Fibroblast of skin of scalp (primary cell): ENCODE results near the gene RTBDN.
"Not testable (repeated sequence)": the region's sequence is repeated elsewhere in the genome, so short reads cannot be mapped to it uniquely, and the experiment has no call there.

Source experiments
- DNase-seq: peaks from one replicate; pipeline ENCODE4 v3.0.0-alpha.2; 2013

Gene RTBDN

GRCh38 chr19:12817810-12818209, 16.6 kb downstream of the RTBDN start:
- DNase-seq: not testable (repeated sequence)

- not testable (repeated sequence) for DNase-seq
Measured at GRCh38 chr19:12817188-12817587, 17.2 kb downstream of the RTBDN start.

GRCh38 chr19:12815088-12815487, 19.3 kb downstream of the RTBDN start:
- no peak for DNase-seq

- peak; percentile 91 for DNase-seq
Measured at GRCh38 chr19:12806242-12807081, 27.9 kb downstream of the RTBDN start, which contains the start of gene RNASEH2A. Gene RNASEH2A (plus strand): TSS chr19:12806584. CDS start chr19:12806674, 90 bp downstream.

- no peak for DNase-seq
Measured at GRCh38 chr19:12804051-12804450, 30.3 kb downstream of the RTBDN start.

DNA sequence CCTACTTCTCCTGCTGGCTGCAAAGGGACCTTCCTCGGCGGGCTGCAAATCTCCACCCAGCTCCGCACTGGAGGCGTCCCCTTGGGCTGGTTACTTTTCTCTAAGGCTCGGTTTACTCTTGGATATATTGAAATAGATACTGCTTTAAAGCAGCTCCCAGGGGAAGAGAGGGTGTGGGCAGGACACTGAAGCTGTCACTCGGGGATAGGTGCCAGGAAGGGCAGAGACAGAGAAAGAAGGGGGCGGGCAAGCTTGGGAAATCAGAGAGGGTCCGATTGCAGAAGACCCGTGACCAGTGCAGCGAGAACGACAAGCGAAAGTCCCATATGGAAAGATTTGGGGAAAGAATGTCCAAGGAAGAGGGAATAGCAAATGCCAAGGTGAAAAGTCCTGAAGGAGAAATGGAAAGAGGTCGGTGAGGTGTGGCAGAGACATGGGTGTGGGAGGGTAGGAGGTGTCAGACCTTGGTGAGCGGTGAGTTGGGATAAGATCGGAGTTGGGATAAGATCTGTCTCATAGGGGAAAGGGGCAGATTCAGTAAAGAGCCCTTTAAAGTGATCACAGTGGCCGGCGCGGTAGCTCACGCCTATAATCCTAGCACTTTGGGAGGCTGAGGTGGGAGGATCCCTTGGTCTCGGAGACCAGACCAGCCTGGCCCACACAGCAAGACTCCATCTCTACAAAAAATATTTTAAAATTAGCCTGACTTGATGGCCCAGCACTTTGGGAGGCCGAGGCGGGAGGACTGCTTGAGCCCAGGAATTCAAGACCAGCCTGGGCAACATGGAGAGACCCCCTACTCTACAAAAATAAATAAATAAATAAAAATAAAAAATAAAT, 31.9 kb downstream of the RTBDN start:
- DNase-seq: no peak

GRCh38 chr19:12801466-12802266, 32.7 kb downstream of the RTBDN start, which contains the start of the genes PRDX2 and THSD8:
Gene PRDX2 (minus strand): TSS chr19:12801800. CDS start chr19:12801261, 539 bp downstream.
Gene THSD8 (plus strand): TSS chr19:12802069. CDS start chr19:12802072, 3 bp downstream.
- peak; percentile 54 for DNase-seq

DNA sequence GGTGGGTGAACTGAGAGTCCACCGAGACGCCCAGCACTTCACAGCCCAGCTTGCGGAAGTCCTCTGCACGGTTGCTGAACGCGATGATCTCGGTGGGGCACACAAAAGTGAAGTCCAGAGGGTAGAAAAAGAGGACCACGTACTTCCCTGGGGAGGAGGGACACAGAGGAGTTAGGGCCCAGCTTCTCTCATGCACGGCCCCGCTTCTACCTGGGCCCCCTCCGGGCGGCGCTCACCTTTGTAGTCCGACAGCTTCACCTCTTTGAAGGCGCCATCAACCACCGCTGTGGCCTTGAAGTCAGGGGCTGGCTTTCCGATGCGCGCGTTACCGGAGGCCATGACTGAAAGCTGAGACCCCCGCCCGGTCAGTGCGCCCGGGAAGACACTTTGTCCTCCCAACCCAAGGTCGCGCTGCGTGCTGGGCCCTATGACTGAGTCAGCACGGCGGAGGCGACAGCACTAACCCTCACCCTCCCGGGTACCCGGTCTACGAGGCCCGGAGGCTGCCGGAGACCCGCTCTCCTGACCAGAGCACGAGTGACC, 33.4 kb downstream of the RTBDN start:
- no peak for DNase-seq

DNA sequence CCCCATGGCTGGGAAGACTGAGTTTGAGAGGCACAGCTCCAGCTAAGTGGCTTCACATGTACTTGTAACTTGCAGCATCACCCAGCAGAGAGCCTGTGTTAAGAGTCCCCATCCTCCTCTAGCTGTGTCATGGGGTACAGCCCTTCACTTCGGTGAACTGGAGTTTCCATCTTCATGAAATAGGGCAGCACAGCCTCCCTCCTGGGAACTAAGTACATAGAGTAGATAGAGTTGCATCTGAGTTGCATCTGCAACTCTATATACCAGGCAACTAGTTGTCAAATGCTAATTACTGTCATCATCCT, 34.0 kb downstream of the RTBDN start:
- DNase-seq: no peak

- DNase-seq: no peak
Measured at GRCh38 chr19:12799742-12800465, 34.5 kb downstream of the RTBDN start.

GRCh38 chr19:12797607-12798006, 36.8 kb downstream of the RTBDN start:
- not testable (repeated sequence) for DNase-seq

DNA sequence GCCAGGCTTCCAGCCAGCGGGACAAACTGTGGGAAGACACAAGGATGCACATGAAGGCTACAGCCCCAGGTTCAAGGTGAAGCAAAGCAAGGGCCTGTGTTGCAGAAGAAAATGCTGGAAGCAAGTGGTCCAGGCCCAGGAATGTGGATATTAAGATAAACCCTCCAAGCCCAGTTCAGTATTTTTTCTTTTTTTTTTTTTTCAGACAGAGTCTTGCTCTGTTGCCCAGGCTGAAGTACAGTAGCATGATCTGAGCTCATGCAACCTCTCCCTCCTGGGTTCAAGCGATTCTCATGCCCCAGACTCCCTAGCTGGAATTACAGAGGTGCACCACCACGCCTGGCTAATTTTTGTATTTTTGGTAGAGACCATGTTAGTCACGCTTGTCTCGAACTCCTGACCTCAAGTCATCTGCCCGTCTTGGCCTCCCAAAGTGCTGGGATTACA, 37.2 kb downstream of the RTBDN start:
- no peak for DNase-seq

DNA sequence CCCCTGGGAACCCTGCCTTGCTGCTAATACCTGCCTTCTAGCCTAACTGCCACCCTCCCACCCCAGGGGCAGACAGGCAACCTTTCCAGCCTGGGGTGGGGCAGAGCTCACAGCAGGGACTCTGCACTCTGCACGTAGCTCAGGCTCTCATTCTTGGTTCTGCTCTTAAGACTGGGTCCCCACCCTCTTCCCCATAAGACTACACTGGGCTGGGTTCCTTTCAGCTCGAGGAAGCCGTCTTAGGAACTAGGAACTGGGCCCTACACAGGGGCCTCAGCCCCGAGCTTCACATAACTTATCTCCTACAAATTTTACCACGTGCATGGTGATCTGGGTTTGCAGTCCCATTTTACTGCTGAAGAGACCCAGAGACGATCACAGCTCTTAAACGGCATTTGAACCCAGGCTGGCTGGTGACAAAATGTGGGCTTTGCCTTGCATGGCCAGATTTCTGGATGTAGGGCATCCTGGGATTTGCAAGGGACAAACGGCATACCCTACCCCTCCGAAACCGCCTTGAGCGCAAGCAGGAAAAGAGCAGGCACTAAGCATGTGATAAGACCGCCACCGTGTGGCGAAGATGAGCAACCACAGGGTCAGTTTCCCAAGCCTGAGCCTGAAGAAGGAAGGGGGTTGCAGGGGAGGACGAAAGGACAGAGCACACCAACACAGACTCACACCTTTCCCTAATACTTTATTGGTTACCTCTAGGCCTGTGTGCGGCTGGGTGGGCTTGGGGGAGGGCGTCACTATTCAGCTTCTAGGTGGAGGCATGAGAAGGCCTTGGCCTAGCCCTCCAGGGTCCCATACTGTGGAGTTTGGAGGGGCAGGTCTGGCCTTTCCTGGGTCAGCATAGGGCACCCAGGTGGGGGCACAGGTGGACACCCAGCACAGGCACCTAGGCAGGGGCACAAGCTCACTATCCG, 38.0 kb downstream of the RTBDN start:
- peak; percentile 83 for DNase-seq

GRCh38 chr19:12794971-12795381, 39.4 kb downstream of the RTBDN start:
- DNase-seq: no peak

DNA sequence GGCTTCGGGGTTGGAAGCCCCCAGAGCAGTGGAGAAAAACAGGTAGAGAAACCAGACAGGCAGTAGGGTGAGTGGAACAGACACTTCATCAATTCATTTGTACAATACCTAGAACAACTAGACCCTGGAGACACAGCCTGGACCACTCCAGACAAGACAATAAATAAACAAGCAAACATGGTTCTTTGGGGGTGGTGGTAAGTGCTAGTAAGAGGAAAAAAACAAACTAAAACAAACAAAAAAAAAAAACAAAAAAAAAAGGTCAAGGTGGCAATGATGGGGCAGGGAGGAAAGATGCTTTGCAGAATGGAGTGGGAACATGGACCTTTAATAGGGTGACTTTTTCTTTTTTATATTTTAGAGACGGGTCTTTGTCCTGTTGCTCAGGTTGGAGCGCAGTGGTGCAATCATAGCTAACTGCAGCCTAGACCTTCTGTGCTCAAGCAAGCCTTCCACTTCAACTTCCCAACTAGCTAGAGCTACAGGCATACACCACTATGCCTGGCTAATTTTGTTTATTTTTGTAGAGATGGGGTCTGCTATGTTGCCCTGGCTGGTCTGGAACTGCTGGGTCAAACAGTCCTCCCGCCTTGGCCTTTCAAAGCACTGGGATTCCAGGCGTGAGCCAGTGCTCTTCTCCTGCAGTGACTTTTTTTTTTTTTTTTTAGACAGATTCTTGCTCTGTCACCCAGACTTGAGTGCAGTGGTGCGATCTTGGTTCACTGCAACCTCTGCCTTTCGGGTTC, 40.0 kb downstream of the RTBDN start:
- DNase-seq: no peak

DNA sequence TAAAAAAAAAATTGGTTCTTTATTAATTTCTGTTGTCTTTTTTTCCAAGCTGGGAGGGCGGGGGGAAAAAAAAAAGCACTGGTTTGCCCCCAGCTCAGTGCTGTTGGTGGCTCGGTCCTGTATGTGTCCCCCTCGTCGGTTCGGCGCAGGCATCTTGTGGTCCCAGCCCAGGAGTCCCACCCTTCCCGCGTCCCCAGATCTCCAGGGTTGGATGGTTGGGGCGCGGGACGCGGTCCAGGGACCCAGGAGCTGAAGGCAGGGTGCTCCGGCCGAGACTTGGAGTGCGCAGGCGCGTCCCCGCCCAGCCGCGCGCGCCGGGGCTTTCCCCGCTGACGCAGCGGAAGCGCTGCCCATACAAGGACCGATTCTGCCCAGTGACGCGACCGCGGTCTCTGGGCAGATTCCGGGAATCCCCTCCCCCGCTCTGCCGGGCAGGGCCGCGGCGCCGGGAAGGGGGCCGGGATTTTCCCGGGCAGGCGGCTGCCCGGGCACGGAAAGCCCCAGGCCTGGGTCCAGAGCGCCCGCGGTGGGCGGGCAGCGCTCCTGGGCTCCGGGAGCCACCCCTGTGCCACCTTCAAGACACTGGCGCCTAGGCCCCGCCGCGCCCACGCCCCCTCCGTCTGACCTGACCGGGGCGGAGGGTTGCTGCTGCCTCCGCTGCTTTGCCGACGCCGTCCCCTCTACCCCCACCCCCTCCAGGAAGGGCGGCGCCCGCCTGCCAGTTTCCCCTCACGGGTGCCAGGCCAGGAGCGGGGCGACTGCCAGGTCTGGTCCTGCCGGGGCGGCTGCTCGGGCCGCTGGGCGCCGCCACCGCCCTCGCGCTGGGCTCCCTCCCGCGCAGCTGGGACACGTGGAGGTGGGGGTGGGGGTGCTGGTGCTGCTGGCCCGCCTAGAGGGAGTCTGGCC, 40.8 kb downstream of the RTBDN start:
- peak; percentile 95 for DNase-seq

DNA sequence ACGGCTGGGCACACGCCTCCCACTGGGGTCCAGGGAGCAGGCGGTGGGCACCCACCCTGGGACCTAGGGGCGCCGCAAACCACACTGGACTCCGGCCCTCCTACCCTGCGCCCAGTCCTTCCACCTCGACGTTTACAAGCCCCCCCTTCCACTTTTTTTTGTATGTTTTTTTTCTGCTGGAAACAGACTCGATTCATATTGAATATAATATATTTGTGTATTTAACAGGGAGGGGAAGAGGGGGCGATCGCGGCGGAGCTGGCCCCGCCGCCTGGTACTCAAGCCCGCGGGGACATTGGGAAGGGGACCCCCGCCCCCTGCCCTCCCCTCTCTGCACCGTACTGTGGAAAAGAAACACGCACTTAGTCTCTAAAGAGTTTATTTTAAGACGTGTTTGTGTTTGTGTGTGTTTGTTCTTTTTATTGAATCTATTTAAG, 41.5 kb downstream of the RTBDN start:
- no peak for DNase-seq
